B cell (primary cell): Measurements from ENCODE around the gene TMEM238L. TPM values are rescaled to one million over a fixed set of nuclear protein-coding genes. Genes with fewer than 3 reads are reported as not detected.

Experiments used
- ATAC-seq: fragments of 200-7000 bp; cut with Tn5 transposase; one replicate; pipeline ENCODE4 v1.10.0; 2021; ENCODE audit warnings: low read depth, mild to moderate bottlenecking, moderate number of reproducible peaks, moderate library complexity
- CTCF ChIA-PET: fragments of 350-600 bp; sonication (Branson Sonifier 250); formaldehyde crosslinking; loops from one replicate; lab custom pipeline; 2021; ENCODE audit warnings: antibody characterized with exemption, inconsistent platforms; lab: Charles Lee
- POLR2A ChIA-PET: fragments of 350-600 bp; sonication (Branson Sonifier 250); formaldehyde crosslinking; loops from one replicate; lab custom pipeline; 2021; ENCODE audit warnings: antibody characterized with exemption; lab: Charles Lee
- DNase-seq: peaks from one replicate; pipeline ENCODE4 v3.0.0; 2013
- H2AFZ ChIP-seq: 2 replicates; pipeline ENCODE4 v1.6.1; 2012; ENCODE audit warnings: mild to moderate bottlenecking, low read depth, low read length; ENCODE audit not compliant: insufficient read depth, poor library complexity, severe bottlenecking
- H3K27ac ChIP-seq, 2 donors: 1 replicate in 1 of 2; 2 replicates in 1 of 2; pipeline ENCODE4 v1.5.1; 2012 to 2013; ENCODE audit warnings: low read length in 2 of 2, mild to moderate bottlenecking in 2 of 2, moderate library complexity in 1 of 2
- H3K27me3 ChIP-seq, 4 experiments: fragments of 200-600 bp in 1 of 4; sonication (generic) in 1 of 4; replicated peaks in 1 of 4; 1 replicate in 2 of 4; 2 replicates in 2 of 4; pipeline versions ENCODE4 v1.6.1 to v1.7.0; 2013 to 2016; ENCODE audit warnings: low read length in 3 of 4, mild to moderate bottlenecking in 2 of 4, mixed read lengths in 1 of 4, moderate library complexity in 1 of 4; ENCODE audit not compliant: insufficient read depth in 4 of 4, control insufficient read depth in 3 of 4; ENCODE audit errors: control extremely low read depth in 1 of 4
- H3K36me3 ChIP-seq, 2 experiments: replicated peaks in 1 of 2; 1 replicate in 1 of 2; 2 replicates in 1 of 2; pipeline versions ENCODE4 v1.6.1 to v1.7.1; 2013; ENCODE audit warnings: low read length in 1 of 2; ENCODE audit not compliant: insufficient read depth in 2 of 2, control insufficient read depth in 1 of 2; ENCODE audit errors: control extremely low read depth in 1 of 2, extremely low read depth in 1 of 2
- H3K4me1 ChIP-seq, 2 donors: fragments of 200-600 bp in 1 of 2; sonication (generic) in 1 of 2; 1 replicate in 1 of 2; 2 replicates in 1 of 2; pipeline versions ENCODE4 v1.5.1 to v1.6.1; 2013 to 2017; ENCODE audit warnings: low read length in 2 of 2; ENCODE audit not compliant: control insufficient read depth in 2 of 2, insufficient read depth in 2 of 2
- H3K4me2 ChIP-seq: replicated peaks from 2 replicates; pipeline ENCODE3; 2012; ENCODE audit warnings: mild to moderate bottlenecking, low read depth, low read length; ENCODE audit not compliant: poor library complexity, severe bottlenecking
- H3K4me3 ChIP-seq, 5 experiments: fragments of 200-600 bp in 1 of 5; sonication (generic) in 1 of 5; 1 replicate in 3 of 5; 2 replicates in 2 of 5; pipeline versions ENCODE4 v1.5.1 to v1.7.0; 2011 to 2016; ENCODE audit warnings: low read length in 4 of 5, mild to moderate bottlenecking in 4 of 5, low read depth in 2 of 5, control low read depth in 1 of 5, moderate library complexity in 1 of 5; ENCODE audit not compliant: insufficient read depth in 1 of 5; ENCODE audit errors: control extremely low read depth in 1 of 5, extremely low read depth in 1 of 5
- H3K79me2 ChIP-seq: fragments of 200-600 bp; sonication (generic); one replicate; pipeline ENCODE4 v1.6.0; 2016; ENCODE audit warnings: low read length; ENCODE audit not compliant: control insufficient read depth, insufficient read depth
- H3K9ac ChIP-seq: fragments of 200-600 bp; sonication (generic); 2 replicates; pipeline ENCODE4 v1.6.1; 2017; ENCODE audit warnings: mild to moderate bottlenecking, low read length, moderate library complexity
- H3K9me3 ChIP-seq, 3 donors: one replicate each; pipeline versions ENCODE4 v1.6.1 to v1.7.1; 2013; ENCODE audit warnings: low read length in 2 of 3; ENCODE audit not compliant: control insufficient read depth in 2 of 3, insufficient read depth in 1 of 3; ENCODE audit errors: control extremely low read depth in 1 of 3
- H4K20me1 ChIP-seq: 2 replicates; pipeline ENCODE4 v1.6.0; 2012; ENCODE audit warnings: mild to moderate bottlenecking, low read length; ENCODE audit not compliant: insufficient read depth, control insufficient read depth, poor library complexity, severe bottlenecking
- H3K27ac Mint-ChIP-seq: one replicate; pipeline ENCODE4 v1.8.0; 2021; ENCODE audit warnings: mixed read lengths
- H3K27me3 Mint-ChIP-seq: one replicate; pipeline ENCODE4 v1.8.0; 2021; ENCODE audit warnings: mixed read lengths
- H3K4me1 Mint-ChIP-seq: one replicate; pipeline ENCODE4 v1.8.0; 2021; ENCODE audit warnings: mixed read lengths
- H3K4me3 Mint-ChIP-seq: one replicate; pipeline ENCODE4 v1.8.0; 2021; ENCODE audit warnings: mixed read lengths
- H3K9me3 Mint-ChIP-seq: one replicate; pipeline ENCODE4 v1.8.0; 2022; ENCODE audit warnings: mixed read lengths; ENCODE audit not compliant: insufficient read depth
- EZH2 ChIP-seq: IDR thresholded peaks from 2 replicates; pipeline ENCODE4 v1.6.1; 2012; ENCODE audit warnings: borderline replicate concordance, low read depth, mild to moderate bottlenecking, moderate library complexity, low read length; ENCODE audit not compliant: insufficient read depth, poor library complexity, severe bottlenecking
- WGBS: methylation state at CpG from one replicate; pipeline ENCODE4 v1.1.5; 2013; ENCODE audit warnings: missing lambda C conversion rate; ENCODE audit not compliant: insufficient coverage; 5-methylcytosine and 5-hydroxymethylcytosine counted together
- intact Hi-C: fragments of 100-400 bp; cut with micrococcal nuclease; formaldehyde crosslinking; loops from one replicate; pipeline ENCODE4 v1.10.0; 2022
- polyA plus RNA-seq: library from polyadenylated mRNA; depleted of rRNA; stranded (reverse); fragments of >200 nt; gene quantifications from 2 replicates; pipeline ENCODE4 v1.2.3, GENCODE V29; 2012
- total RNA-seq, 2 donors: library from RNA; stranded (reverse); fragments of 120-200 nt in 1 of 2; gene quantifications; 1 replicate in 1 of 2; 2 replicates in 1 of 2; pipeline versions ENCODE4 v1.2.3 to v1.2.4, GENCODE V29; 2013 to 2022
- TF ChIP-seq, protein P1 (sequence below): fragments of 200-600 bp; IDR thresholded peaks from one replicate; pipeline ENCODE4 v1.8.0; 2022; ENCODE audit warnings: antibody characterized with exemption, mild to moderate bottlenecking

The TMEM238L gene
- total and polyA plus RNA-seq, 2 donors (not counting 1 experiment from before 2014, with no cell fraction given), result not detected

DNA sequence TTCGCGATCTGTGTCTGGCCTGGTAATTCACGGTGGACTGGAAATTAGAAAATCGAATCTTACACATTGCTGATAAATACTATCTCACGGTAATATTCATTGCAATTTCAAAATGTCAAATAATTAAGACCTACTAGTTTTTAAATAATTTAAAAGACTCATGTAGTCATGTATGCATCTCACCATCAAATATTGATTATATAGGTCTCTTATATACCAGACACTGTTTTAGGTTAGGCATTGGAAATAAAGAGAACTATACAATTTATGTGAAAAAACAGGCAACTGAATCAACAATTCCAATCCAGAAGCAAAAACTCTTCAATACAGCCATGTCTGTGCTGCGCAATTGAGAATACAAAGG is 41.5 kb upstream of the TMEM238L start:
- H3K36me3 ChIP-seq, result no peaks in the 10 kb centered on the region
- no peaks in the 10 kb centered on the region for H3K79me2 ChIP-seq
- ATAC-seq, result no peak
- Mint-ChIP-seq H3K27ac (no peak overlapping the region), H3K4me1 (peaks cover 8% of the 10 kb centered on the region), H3K9me3 (no peaks in the 10 kb centered on the region), H3K27me3 (peaks cover 23% of the 10 kb centered on the region), H3K4me3 (peak overlapping the region; percentile 90)
- peak overlapping the region; percentile 87 for H2AFZ ChIP-seq
- peaks cover 0 to 14% (median 0%) of the 10 kb centered on the region in 4 experiments for H3K27me3 ChIP-seq
- H3K4me1 ChIP-seq, result peaks cover 6 to 7% of the 10 kb centered on the region in 2 donors
- intact Hi-C loops, result loop anchor here (1.0 kb wide), 2 partner anchors 148 to 229 kb away; partner anchors contain the start of genes ADPRM and SCO1
- no peak overlapping the region for H3K27ac ChIP-seq
- ChIA-PET POLR2A (no interaction called here), CTCF (interaction anchor here (0.6 to 4.9 kb wide), 19 partner anchors 9 to 920 kb away, joined by 3 to 100 read pairs (median 4); no protein-coding TSS in a partner anchor)
- H3K4me2 ChIP-seq, result peak overlapping the region; percentile 78
- H3K9me3 ChIP-seq, result no peaks in the 10 kb centered on the region
- peak overlapping the region in 1 of 5 experiments; percentile 52 for H3K4me3 ChIP-seq
- WGBS, result no CpG with 5 or more reads among the region's 6 CpGs
- H4K20me1 ChIP-seq, result no peaks in the 10 kb centered on the region
- H3K9ac ChIP-seq, result peak overlapping the region; percentile 63
- TF ChIP-seq EZH2, result no peak
- TF ChIP-seq, protein P1, sequence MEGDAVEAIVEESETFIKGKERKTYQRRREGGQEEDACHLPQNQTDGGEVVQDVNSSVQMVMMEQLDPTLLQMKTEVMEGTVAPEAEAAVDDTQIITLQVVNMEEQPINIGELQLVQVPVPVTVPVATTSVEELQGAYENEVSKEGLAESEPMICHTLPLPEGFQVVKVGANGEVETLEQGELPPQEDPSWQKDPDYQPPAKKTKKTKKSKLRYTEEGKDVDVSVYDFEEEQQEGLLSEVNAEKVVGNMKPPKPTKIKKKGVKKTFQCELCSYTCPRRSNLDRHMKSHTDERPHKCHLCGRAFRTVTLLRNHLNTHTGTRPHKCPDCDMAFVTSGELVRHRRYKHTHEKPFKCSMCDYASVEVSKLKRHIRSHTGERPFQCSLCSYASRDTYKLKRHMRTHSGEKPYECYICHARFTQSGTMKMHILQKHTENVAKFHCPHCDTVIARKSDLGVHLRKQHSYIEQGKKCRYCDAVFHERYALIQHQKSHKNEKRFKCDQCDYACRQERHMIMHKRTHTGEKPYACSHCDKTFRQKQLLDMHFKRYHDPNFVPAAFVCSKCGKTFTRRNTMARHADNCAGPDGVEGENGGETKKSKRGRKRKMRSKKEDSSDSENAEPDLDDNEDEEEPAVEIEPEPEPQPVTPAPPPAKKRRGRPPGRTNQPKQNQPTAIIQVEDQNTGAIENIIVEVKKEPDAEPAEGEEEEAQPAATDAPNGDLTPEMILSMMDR, result peak; percentile 37
- DNase-seq, result no peak

DNA sequence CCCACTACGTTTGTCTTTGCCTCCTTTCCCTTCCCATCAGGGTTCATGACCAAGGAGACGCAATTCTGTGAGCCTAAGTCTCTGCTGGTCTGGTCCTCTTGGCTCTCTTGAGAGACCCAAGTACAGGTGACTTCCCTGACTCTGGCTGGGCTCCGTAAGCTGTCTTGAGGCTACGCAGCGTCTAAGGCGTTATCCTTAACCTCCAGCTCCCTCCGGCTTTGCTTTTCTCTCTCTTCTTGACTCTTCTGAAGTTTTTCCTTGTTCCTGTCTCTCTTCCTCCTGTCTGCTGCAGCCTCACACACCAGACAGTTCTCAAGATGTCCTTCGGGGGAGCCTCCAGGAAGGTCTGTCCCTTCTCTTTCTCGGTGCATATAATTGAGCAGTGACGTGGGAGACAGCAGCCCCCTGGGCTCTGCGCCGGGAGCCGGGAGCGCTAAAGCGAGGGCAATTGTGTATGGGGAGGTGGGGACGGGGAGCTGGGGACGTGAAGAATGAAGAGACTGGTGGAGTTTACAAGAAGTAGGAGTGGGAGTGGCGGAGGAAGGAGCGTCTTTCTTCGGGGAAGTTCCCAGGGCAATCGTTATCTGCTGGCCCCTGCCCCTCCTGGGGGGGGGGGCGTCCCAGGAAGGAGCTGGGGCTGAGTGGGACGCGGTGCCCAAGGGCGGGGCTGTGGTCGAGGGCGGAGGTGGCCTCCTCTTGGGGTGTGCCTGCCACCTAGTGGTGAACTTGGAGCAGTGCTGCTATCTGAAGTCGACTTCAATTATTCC is 40.9 kb upstream of the TMEM238L start:
- Histone ChIP-seq H3K27me3 (peaks cover 0 to 14% (median 0%) of the 10 kb centered on the region in 4 experiments), H3K9me3 (no peaks in the 10 kb centered on the region), H3K4me3 (peak overlapping the region in 4 of 5 experiments; percentile 25 to 52 (median 38)), H4K20me1 (no peaks in the 10 kb centered on the region), H3K27ac (no peak overlapping the region), H3K4me2 (peak overlapping the region; percentile 78), H3K9ac (peak overlapping the region; percentile 63), H3K36me3 (no peaks in the 10 kb centered on the region), H3K4me1 (peaks cover 6 to 7% of the 10 kb centered on the region in 2 donors), H2AFZ (peak overlapping the region; percentile 87), H3K79me2 (no peaks in the 10 kb centered on the region)
- 12% methylated on average over 24 of the region's 28 CpGs for WGBS
- peak overlapping the region; percentile 10 for H3K27ac Mint-ChIP-seq
- intact Hi-C loops, result loop anchor here (1.0 kb wide), 2 partner anchors 148 to 229 kb away; partner anchors contain the start of genes ADPRM and SCO1
- no peaks in the 10 kb centered on the region for H3K9me3 Mint-ChIP-seq
- ATAC-seq (peak; percentile 95), DNase-seq (peak; percentile 79)
- peaks cover 19% of the 10 kb centered on the region for H3K27me3 Mint-ChIP-seq
- TF ChIP-seq, protein P1, result peak; percentile 95
- TF ChIP-seq EZH2, result no peak
- H3K4me1 Mint-ChIP-seq, result peaks cover 8% of the 10 kb centered on the region
- peak overlapping the region; percentile 90 for H3K4me3 Mint-ChIP-seq
- ChIA-PET POLR2A (no interaction called here), CTCF (interaction anchor here (0.6 to 4.9 kb wide), 24 partner anchors 8 to 920 kb away, joined by 3 to 100 read pairs (median 4); no protein-coding TSS in a partner anchor)
